Head of caudate nucleus (tissue), 42 donors: Measurements from ENCODE around the gene ABCA4.
"Not testable (repeated sequence)": the region's sequence is repeated elsewhere in the genome, so short reads cannot be mapped to it uniquely, and the experiment has no call there.

Experiments
- DNase-seq, 42 donors: peaks; one replicate each; pipeline versions ENCODE4 v3.0.0 to v3.0.0-alpha.2; 2020 to 2021; ENCODE audit warnings: mixed read lengths in 7 of 42
- intact Hi-C: fragments of 100-400 bp; cut with DNase I; formaldehyde crosslinking; loops from one replicate; pipeline ENCODE4 v1.15.0; 2022

ABCA4 gene

DNA sequence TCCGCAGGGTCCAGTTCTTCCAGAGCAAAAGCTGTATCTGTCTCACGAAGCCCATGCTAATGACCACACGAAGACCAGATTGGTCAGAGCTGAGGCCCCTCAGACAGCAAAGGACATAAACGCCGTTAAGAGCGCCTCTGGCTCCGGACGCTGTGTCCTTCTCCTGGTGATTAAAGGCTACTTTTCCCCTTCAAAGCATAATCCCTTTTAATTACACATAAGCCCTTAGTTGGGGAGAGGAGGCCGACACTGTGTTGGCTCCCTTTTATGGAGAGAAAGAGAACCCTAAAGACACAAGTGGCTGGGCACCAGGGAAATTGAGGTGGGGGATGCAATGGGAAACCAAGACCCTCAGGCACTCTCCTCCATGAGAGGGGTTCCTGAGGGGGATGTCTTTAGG lies at the start of gene ABCA4:
Gene ABCA4 (minus strand): TSS at position 158 of the 400 bp plus-strand sequence. CDS start 103 bp downstream, at position 55.
- intact Hi-C loops = no loop called here
- peak in 1 of 42 donors; percentile 20 for DNase-seq

DNA sequence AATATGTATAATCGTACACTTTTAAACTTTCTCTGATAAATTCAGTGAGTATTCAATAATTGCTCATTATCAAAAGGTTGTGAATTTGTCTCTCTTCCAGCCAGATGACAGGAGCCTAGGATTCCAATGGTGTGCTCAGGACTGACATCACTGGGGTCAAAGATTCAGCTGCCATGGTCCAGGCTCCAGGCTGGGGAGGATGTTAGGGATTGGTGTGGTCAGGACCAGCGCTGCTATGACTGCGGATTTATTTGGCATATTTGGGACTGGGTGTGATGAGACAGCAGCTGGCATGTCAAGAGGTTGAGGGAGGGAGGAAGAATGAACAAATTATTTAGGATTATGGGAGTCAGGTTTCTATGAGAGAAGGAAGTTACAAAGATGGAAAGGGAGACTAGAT lies 48.2 kb upstream of the ABCA4 start:
- DNase-seq = no peak
- intact Hi-C loops = no loop called here

DNA sequence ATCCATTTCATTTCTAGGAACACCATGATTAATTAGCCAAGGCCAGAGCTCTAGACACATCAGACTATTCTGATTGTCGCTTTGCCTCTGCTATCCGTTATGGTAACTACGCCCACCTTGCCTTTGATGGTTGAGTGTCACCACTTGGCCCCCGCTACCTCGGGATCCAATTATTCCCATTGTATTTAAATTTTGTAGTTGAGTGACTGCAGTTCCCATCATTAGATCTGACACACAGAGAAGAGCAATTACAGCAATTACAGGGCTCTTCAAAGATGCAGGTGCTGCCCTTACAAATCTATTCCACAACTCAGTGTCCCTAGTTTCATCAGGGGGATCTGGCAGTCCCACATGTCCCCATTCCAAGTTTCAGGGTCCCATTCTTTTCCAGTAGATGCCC lies 44.9 kb upstream of the ABCA4 start:
- DNase-seq = no peak
- intact Hi-C loops = no loop called here

DNA sequence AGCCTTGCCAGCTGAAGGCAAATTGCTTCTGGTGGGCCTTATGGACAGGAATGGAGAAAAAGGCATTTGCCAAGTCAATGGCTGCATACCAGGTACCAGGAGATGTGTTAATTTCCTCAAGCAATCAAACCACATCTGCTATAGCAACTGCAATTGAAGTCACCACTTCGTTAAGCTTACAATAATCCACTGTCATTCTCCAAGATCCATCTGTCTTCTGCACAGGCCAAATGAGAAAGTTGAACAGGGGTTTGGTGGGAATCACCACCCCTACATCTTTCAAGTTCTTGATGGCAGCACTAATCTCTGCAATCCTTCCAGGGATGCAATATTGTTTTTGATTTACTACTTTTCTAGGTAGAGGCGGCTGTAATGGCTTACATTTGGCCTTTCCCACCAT lies 43.9 kb upstream of the ABCA4 start:
- intact Hi-C loops, DNase-seq: not testable (repeated sequence)

DNA sequence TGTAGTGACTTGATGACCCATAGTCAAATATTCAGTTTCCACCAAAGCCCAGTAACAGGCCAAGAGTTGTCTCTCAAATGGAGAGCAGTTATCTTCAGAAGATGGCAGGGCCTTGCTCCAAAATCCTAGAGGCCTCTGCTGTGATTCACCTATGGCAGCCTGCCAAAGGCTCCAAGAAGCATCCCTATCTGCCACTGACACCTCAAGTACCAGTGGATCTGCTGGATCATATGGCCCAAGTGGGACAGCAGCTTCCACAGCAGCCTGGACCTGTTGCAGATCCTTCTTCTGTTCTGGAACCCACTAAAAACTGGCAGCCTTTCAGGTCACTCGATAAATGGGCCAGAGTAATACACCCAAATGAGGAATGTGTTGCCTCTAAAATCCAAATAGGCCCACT lies 43.2 kb upstream of the ABCA4 start:
- DNase-seq, intact Hi-C loops: not testable (repeated sequence)

DNA sequence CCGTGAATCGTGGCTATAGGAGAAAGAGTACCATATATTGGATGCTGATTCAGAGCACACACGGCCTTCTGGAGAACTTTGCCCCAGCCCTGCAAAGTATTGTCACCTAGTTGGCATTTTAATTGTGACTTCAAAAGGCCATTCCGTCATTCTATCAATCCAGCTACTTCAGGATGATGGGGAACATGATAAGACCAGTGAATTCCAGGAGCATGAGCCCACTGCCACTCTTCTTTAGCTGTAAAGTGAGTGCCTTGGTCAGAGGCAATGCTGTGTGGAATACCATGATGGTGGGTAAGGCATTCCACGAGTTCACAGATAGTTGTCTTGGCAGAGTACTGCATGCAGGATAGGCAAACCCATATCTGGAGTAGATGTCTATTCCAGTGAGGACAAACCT lies 42.3 kb upstream of the ABCA4 start:
- DNase-seq, intact Hi-C loops: not testable (repeated sequence)

DNA sequence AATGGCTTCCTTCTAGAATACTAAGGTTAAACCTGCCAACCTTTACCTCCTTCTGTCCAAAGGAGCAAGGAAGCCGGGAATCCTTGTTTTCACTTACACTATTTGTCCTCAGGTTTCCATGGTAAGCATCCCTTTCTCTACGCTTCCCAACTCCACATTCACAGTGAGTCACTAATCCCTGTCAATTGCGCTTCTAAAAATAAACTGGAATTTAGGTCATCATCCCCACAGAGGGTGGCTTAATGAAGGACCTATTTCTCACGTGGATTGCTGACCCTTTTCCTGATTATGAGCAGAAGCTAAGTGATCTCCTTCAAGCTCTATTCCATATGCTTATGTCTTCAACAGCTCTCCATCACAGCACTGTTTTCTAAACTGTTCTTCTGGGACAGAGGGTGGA lies 39.9 kb upstream of the ABCA4 start:
- peak in 9 of 42 donors; percentile 2 to 59 (median 10) for DNase-seq
- intact Hi-C loops = no loop called here

DNA sequence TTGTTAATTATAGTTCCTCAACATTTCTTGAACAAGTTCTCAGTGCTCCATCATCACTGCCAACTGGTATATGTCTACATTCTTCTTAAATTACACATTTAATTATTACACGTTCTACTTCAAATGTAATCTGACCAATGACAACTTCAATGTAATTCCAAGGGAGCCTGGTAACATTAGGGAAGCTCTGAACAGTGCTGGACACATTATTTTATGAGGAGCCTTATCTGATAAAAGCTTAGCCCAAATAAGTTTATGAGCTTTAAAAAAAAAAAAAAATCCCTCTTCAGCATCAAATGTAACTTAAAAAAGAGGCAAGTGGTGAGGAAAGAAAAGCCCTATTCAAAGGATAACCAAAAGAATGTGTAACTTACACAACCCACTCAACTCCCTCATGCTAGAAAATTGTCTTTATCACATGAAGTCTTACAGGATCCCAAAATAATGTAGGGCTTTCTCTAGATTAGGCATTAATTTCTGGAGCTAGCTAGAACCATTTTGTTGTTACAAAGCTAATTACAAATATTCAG lies 35.2 kb upstream of the ABCA4 start:
- intact Hi-C loops = no loop called here
- no peak for DNase-seq

DNA sequence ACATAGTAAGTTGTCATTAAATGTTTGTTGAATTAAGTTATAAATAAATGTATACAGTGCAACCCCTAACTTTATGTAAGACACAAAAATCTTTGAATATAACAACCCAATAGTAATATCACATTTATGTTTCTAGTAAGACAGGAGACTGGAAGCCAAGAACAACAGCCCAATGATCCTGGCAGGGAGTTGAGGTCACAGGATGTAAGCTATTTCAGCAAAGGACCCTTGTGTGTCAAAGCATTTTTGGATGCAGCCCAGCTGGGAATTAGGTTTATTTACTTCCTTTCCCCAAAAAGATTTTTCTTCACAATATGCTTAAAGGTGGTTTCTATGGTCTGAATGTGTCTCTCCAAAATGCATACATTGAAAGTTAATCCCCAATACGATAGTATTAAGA lies 34.0 kb upstream of the ABCA4 start:
- intact Hi-C loops = no loop called here
- no peak for DNase-seq

DNA sequence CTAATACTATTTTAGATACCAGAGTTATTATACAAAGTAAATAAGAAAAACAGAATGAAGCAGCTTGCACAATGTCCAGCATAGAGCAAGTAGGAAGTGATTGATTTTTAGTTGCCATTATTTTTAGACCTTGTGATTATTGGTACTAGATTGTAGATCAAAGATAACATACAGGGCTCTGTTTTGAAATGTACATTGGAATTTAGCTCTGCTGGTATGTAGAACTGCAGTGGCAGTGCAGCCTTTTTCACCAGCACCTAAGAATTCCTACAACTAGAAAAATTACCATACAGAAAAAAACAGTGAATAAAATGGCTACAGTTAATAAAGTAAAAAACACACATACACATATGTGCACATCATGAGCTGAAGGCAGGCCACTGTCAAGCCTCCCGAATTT lies 32.2 kb upstream of the ABCA4 start:
- no peak for DNase-seq
- intact Hi-C loops = no loop called here

DNA sequence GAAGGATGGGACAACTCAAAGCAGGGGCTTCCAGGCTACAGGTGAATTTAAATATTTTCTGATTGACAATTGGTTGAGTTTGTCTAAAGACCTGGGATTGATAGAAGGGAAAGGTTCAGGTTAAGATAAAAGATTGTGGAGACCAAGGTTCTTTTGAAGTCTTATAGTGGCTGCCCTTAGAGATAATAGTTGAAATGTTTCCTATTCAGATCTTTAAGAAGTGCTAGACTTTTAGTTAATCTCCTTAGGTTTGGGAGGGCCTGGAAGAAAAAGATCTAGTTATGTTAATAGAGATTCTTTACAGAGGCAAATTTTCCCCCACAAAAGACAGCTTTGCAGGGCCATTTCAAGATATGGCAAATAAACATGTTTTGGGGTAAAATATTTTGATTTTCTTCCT lies 28.2 kb upstream of the ABCA4 start:
- DNase-seq, intact Hi-C loops: not testable (repeated sequence)

DNA sequence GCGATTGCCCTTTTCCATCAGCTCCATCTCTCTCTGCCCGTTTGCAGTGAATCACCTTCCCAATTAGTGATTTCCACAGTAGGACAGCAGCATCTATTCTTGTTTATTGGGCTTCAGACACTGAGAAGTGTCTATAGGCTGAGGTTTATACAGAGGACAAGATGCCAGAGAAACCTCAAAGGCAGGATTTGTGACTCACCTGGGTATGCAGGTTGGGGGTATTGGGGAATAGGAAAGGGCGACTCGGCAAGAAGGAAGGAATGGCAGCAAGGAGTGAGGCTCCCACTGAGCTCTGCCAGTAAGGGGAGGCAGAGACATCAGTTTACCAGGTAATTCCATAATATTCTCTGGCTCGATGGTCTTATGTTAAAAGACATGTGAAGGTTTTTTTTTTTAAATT lies 25.3 kb upstream of the ABCA4 start:
- no peak for DNase-seq
- intact Hi-C loops = no loop called here

DNA sequence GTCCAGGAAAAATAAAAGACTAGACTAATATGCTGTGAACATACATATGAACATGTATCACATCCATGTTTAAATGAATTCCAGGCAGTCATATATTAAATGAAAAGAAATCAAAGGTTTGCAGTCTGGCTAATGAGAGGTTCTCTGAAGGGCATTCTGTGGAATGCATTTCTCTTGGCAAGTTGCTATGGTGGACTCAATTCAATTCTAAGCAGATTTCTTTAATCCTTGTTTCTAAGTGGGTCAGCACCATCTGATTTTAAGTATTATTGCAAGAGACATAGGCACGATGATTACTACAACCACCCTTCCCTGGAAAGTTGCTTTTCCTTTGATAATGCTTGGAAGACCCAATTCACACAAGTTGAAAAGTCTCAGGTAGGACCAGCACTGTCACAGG lies 23.9 kb upstream of the ABCA4 start:
- no peak for DNase-seq

DNA sequence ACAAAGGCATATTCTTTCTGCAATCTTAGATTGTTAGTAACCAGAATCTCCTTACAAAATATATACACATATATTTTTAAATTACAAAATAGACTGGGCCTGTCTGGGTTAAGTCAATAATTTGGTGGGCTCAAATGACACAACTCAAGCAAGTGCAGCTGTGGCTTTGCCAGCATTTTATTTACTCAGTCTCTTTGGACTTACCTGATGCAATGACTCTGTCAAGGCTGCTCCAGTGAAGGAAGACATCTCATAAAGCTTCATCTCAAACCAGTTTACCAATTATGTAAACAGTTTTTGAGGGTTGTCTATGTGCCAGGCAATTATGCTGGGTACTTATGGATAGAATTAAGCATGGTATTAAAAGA lies 22.8 kb upstream of the ABCA4 start:
- intact Hi-C loops = no loop called here

More for the DNA sequence above, 23.9 kb upstream of the ABCA4 start:
- intact Hi-C loops = no loop called here

DNA sequence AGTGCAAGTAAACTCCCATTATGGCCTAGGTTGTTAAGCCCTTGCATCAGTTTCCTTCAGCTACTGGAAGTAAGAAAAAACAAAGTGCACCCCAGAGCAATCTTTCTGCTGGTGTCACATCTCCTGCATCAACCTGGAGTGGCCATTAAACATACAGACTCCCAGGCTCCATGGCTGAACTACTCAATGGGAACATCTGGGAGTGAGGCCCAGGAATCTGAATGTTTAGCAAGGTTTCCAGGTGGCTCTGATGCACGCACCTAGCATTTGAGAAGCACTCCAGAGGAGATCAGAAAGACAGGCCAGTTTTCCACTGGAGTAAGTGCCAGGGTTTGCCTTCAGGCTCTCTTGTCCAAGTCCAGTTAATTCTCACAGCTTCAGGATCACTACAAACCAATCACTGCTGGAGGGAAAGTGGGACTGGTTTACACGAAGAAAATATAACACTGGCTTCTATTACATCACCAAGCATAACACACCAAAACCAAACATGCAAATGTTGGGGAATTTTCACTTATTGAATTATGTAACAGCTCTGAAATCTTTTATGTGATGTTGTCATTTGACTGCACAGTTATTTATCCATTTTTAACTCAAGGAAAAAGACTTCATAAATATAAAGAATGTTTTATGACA lies 22.3 kb upstream of the ABCA4 start:
- DNase-seq = no peak
- intact Hi-C loops = no loop called here

More for the DNA sequence above, 22.8 kb upstream of the ABCA4 start:
- DNase-seq = no peak

DNA sequence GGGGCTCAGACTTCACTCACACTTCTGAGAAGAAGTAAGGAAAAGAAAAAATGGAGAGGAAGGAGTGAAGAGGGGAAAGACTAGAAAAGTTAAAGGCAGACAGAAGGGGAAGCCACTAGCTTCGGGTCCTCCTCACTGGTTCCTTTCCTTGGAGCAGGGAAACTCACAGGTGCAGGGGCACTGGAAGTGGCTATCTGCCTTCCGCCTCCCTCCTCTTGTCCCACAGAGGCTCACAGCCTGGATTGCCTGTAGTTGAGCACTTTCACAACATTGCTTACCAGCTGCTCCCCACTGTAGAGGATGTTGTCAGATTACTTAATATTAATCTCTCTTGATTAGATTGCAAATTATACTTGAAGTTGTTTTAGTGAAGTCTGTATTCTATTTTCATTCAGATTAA lies 21.6 kb upstream of the ABCA4 start:
- no peak for DNase-seq
- intact Hi-C loops = no loop called here

DNA sequence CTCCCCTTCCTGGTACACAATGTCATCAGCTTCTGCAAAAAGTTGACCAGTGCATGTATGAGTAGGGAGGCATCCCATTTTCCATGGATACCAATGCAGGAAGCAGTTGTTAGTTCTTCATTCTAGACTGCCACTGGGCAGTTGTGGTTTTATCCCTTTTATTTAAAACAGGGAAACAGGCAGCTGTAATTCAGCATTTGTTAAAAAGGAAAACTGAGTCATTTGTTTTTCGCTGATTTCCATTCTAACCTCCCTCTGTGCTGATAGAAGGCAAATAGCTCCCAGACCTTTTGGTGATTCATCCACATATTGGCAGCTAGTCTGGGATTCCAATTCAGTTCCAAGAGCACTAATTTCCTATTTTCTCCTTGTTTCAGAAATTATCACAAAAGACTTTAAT lies 21.1 kb upstream of the ABCA4 start:
- intact Hi-C loops = no loop called here
- DNase-seq = no peak

DNA sequence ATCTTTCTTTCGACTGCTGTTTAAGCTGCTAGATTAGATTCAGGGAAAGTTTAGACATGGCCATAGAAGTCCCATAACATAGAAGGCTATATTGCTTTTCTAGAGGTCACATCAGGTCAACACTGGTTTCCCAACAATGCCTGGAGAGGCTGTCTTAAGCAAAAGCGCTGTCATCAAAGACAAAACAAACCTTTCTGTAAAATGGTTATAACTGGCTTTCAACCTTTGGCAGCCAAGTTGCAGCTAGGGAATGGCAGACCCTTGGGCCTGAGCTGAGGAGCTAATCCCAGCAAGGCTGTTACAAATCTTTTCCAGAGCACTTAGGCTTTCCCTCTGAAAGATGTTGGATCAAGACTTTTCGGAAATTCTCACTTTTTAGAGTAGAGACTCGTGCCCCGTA lies 11.2 kb upstream of the ABCA4 start:
- no peak for DNase-seq
- intact Hi-C loops = no loop called here

DNA sequence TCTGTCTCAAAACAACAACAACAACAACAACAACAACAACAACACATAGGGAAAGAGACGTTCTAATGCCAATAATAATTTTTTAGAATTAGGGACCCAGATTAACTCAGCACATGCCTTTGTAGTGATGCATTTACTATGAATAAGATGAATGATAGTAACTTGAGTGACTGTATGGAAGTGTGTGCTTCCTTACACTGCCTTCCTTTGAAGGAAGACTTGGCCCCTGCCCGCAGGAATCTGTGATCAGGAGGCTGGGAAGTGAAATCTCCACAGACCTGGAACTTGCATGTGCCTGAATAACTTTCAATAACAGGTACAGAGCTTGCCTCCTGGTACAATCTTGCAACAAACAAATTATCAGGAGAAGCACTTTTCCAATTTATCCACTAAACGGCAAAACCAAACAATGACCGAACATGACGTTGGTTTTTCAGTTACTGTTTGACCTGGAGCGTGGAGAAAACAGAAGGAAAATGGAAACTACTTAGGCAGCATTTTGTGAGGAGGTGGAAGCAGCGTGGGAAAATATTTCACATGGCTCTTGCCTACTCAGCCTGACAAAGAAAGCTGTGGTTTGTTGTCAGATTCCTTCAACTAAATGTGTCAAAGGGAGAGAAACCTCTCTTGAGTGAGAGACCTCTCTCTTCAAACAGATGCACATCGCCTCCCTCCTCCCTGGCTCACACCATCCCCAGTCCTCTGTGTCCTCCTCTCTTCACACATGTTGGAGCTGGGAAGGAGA lies 10.1 kb upstream of the ABCA4 start:
- no peak for DNase-seq
- intact Hi-C loops = no loop called here

DNA sequence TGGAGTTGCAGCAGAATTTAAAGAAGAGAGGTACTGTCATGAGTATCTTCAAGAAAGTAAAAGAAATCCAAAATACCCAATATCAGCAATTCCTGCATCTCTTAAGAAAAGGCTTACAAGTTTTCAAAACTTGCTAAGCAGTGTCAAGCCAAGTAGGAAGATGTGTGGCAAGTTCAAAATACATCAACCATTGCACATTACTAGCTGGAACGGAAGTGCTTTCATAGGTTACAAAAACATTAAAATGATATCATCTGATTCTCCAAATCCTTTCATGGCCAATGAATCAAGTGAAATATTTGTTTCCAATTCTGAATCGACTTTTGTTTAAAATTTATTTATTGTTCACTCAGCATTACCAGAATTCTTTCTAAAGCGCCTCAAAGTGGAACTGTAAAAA lies 5.7 kb upstream of the ABCA4 start:
- intact Hi-C loops = no loop called here
- DNase-seq = no peak
